Measurements from ENCODE around the gene MALAT1.

GRCh38 chr11:65542738-65543390 is 44.0 kb downstream of the MALAT1 start:
- no peak for TF ChIP-seq CTCF (IDR thresholded peaks at IDR 0.05; ENCODE audit: low read length)
- TF ChIP-seq EZH2phosphoT487 (IDR thresholded peaks at IDR 0.05; ENCODE audit: low read length) = no peak
- TF ChIP-seq EZH2 (optimal IDR thresholded peaks at IDR 0.05; ENCODE audit: low read depth, low read length) = no peak

All from MM.1S (cell line).